ENCODE results near the gene ZNF511.
"Not testable (repeated sequence)": the region's sequence is repeated elsewhere in the genome, so short reads cannot be mapped to it uniquely, and the experiment has no call there.

Gene ZNF511, protein sequence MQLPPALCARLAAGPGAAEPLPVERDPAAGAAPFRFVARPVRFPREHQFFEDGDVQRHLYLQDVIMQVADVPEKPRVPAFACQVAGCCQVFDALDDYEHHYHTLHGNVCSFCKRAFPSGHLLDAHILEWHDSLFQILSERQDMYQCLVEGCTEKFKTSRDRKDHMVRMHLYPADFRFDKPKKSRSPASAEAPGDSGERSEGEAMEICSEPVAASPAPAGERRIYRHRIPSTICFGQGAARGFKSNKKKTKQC

DNA sequence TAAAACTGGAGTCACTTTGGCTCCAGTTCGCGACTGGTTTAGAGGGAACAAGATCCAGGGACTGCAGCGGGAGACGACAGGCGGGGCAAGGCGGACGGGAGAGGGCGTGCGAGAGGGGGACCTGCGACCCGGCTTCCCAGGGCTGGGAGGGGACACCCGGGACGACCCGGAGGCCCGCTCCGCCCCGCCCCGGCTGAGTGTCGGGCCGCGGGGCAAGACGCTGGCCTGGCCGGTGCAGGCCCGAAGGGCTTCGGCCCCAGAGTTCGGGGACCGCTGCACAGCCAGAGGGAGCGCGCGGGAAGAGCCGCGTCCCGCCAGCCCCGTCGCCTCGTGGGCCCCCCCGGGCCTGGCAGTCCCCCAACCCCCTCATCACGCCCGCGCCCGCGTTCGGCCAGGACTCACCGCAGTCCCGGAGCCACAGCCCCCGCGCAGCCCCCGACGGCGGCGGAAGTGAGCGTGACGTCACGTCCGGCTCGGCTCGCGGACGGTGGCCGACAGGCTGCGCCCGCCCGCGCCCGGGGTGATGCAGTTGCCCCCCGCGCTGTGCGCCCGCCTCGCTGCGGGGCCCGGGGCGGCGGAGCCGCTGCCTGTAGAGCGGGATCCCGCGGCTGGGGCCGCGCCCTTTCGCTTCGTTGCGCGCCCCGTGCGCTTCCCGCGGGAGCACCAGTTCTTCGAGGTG lies at the start of gene ZNF511, which contains the start of gene TUBGCP2:
Gene ZNF511, plus strand, starts transcription at position 494 of the 679 bp plus-strand sequence. Its CDS starts 30 bp downstream, at position 524.
Gene TUBGCP2, minus strand, starts transcription at position 452 of the 679 bp plus-strand sequence. CDS start 5,931 bp downstream, outside the sequence.
- peak; percentile 80 to 88 (median 84) for DNase-seq (ENCODE audit: low read depth in 3 of 3)

DNA sequence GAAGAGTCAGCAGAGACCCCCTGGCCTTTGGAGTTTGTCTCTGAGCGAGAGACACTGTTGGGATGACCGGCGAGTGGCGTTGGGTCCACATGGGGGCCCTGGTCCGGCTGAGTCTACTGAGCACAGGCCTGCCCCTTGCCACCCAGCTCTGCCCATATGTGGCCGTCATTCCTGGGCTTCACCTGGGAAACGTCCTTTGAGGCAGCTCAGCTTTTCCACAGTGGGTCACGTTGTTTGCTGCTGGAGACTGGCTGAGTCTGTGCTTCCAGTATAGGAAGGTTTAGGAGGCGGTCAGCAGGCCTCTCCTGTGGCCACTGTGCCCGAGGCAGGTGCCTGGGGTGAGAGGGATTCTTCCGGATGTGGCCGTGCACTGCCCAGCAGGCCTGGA lies 49.1 kb upstream of the ZNF511 start:
- no peak for DNase-seq (ENCODE audit: low read depth in 3 of 3)

DNA sequence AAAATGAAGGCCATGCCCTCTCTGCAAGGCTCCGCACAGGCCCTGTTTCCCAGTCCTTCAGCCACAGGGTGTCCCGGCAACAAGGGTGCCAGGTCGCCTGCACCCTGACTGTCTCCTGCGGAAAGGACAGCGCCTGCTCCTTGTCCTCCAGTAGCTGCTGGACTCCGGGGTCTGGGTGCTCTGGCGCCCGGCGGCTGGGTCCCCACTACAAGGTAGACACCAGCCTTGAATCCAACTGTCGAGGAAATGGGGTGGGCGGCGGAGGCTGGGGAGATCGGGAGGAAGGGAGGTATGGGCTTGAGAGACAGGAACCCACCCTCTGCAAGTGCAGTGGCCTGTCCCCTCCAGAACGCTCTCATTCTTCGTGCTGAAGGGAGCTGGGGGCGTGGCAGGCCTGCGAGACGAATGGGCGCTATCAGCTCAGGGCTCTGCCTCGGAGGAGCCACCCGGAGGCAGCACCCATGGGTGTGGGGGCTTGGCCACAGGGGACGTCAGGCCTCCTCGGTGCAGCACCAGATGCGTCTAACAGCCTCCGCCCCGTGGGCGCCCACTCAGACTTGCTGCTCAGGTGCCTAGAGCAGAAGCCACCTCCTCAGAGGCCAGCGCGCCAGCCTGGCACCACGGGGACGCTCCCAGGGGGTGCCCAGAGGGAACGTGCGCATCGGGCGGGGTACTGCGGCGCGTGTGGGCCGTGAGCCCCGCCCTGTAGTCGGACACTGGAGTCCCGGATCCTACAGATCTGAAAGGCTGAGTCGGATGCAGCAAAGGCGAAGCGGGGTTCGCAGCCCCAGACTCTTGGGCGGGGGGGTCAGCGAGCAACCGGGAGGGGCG lies 47.6 kb upstream of the ZNF511 start:
- peak in 1 of 3 experiments; percentile 38 for DNase-seq (ENCODE audit: low read depth in 3 of 3)

DNA sequence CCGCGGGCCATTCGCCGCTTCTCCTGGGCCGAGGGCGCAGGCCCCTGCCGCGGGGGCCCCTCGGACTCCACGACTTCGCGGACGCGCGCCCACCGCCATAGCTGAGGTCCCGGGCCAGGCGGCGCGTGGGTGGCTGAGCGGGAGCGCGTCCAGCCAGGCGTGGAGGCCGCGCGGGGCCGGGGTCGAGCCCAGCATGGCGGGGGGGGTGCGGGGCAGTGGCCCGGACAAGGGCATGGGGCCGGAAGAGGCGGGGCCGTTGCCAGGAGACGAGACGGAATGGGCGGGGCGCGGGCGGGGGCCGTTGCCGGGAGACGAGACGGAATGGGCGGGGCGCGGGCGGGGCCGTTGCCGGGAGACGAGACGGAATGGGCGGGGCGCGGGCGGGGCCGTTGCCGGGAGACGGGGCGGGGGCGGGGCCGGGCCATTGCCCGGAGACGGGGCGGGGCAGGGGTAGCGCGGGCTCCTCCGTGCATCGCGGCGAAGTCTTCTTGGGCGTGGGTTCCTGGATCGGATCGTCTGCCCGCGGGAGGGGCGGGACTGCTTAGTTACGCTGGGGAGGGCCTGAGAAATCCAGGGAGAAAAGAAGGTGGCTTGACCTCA lies 46.9 kb upstream of the ZNF511 start:
- peak; percentile 68 to 76 (median 70) for DNase-seq (ENCODE audit: low read depth in 3 of 3)

DNA sequence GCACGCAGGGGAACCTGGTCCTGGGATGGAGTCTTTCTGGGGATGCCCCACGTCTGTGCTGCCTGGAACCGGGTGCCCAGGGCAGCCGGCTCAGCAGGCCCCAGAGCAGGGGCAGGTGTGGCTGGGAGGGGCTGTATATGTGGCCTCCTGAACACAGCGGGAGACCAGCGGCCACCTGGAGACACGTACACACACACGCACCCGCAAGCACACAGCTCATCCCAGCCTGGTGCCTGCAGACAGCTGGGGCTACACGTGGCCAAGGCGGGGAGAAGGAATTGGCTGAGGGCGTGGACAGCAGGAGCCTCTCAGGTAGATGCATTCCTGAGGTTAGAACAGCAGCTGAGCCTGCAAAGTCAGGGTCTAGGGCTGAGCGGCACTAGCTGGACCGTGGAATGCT lies 46.0 kb upstream of the ZNF511 start:
- no peak for DNase-seq (ENCODE audit: low read depth in 3 of 3)

DNA sequence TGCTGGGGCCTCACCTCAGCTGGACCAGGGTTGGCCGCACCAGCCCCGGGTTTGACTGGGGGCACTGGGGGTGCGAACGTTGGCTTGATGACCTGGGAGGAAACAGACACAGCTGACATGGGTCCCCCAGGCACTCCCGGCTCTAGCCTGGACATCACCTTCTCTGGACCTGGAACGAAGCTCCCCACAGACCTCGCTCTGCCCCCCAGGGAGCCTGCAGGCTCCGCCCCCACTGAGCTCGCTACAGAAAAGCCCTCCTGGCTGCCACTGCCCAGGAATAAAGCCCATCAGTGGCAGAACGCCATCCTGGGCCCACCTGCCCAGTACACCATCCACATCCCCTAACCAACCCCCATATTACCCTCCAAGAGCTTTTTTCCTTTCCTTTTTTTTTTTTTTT lies 45.0 kb upstream of the ZNF511 start:
- DNase-seq (ENCODE audit: low read depth in 3 of 3), result no peak

DNA sequence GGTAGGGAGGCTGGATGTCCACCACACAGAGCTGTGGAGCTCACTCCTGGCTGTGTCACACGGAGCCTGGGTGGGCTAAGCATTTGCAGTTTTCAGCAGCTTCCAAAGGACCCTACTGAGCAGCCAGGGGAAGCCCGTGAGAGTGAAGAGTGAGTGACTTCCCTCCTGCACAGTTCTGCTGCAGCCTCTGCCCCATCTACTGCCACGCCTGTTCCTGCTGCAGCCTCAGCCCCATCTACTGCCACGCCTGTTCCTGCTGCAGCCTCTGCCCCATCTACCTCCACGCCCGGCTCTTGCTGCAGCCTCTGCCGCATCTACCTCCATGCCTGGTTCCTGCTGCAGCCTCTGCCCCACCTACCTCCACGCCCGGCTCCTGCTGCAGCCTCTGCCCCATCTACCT lies 44.3 kb upstream of the ZNF511 start:
- DNase-seq (ENCODE audit: low read depth in 3 of 3), result no peak

DNA sequence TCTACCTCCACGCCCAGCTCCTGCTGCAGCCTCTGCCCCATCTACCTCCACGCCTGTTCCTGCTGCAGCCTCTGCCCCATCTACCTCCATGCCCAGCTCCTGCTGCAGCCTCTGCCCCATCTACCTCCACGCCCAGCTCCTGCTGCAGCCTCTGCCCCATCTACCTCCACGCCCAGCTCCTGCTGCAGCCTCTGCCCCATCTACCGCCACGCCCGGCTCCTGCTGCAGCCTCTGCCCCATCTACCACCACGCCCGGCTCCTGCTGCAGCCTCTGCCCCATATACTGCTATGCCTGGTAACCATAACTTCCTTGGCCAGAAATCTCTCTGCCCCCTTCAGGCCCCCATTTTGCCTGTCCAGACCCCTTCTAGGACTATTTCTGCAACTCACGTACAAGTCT lies 43.7 kb upstream of the ZNF511 start:
- DNase-seq (ENCODE audit: low read depth in 3 of 3), result not testable (repeated sequence)

DNA sequence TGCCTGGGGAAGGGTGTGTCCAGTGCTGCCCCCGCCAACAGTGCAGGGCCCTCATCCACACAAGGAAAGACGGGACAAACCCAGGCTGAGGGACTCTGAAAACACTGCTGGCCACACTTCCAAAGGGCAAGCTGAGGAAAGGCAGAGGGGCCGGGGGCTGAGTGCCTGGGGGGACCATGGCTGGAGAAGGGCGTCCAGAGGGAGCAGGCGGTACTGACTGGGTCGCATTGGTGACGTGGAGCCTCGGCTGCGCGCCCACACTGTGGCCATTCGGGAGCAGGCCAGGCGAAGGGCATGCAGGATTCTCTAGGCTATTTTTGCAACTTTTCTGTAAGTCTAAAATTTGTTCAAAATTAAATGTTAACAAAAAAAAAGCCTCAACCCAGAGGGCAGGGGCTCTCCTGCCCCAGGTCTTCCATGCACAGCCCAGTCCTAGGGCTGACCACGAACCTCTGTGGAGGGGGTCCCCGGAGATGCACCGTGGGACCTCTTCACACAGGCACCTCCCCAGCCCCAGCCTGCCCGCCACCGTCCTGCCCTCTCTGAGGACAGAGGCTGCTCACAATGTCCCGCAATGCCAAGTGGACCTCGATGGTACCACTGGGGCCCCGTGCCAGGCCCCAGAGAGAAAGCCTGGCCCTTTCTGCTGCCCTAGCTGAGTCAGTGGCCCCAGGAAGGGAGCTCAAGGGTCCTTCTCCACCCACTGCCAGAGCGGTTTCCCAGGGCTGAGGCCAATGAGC lies 42.5 kb upstream of the ZNF511 start:
- no peak for DNase-seq (ENCODE audit: low read depth in 3 of 3)

DNA sequence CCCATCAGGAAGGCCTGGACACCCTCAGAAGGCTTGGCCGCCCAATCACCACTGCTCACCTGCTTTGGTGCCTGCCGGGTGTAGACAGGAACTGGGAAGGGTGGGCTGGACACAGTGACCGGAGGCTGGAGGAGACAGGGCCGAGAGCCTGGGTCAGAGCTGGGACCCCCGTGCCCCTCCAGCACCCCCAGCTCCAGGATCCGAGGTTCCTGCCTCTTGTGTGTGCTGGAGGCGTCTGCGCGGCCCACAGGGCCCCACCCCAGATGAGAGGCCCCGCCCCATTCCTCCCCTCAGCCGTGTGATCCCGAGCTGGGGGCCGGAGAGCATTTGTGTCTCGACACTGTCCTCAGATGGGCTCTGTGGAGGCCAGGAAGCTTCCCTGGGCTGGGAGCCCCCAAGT lies 41.4 kb upstream of the ZNF511 start:
- DNase-seq (ENCODE audit: low read depth in 3 of 3), result no peak

DNA sequence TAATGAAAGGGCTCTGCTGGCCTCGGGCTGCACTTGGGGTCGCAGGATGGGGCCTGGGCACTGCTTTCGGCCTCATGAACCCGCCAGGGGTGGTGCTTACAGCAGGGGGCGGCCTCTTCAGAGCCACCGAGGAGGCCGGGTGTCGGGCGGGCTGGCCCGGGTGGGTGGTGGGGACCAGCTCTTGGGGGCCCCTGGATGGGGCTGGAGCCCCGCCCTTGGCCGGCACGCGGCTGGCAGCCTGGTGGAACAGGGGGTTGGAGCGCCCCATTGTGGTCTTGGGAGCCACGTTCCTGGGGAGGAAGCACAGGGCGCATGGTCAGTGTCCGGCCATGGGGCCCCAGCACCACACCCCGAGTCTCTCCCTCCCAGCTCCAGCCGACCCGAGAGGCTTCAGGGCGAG lies 40.9 kb upstream of the ZNF511 start:
- DNase-seq (ENCODE audit: low read depth in 3 of 3), result no peak

DNA sequence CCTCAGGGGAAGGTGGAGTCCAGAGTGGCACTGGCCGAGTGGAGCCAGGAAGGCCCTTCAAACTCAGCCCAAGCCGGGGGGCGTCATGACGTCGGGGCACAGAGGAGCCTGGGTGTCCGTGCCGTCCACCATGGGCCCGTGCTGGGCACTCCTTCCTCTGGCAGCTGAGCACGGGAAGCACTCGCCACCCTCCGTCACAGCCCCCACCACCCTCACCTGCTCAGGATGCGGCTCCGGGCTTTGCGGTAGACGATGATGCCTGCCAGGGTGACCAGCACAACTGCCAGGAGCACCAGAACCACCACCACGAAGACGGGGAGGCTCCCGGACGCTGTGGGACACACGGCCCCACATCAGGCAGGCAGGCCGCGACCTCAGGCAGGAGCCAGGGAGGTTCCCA lies 40.2 kb upstream of the ZNF511 start:
- DNase-seq (ENCODE audit: low read depth in 3 of 3), result no peak

DNA sequence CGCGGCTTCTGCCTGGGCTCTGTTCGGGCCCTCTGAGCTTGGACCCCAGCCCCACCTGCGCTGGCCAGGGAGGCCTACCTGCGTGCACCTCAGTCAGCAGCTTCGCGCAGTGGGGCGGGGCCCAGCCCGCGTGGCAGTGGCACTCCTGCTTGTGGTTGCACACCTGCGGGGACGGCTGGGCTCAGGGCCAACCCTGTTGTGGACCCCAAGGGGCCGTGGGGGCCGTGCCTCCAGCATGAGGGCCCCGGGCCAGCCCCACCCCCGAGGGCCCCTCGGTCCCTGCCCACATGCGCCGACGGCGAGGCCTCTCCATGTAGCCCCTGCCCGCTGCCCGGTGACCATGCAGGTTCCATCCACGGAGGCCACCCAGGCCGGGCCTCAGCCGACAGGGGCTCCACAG lies 39.3 kb upstream of the ZNF511 start:
- DNase-seq (ENCODE audit: low read depth in 3 of 3), result no peak

DNA sequence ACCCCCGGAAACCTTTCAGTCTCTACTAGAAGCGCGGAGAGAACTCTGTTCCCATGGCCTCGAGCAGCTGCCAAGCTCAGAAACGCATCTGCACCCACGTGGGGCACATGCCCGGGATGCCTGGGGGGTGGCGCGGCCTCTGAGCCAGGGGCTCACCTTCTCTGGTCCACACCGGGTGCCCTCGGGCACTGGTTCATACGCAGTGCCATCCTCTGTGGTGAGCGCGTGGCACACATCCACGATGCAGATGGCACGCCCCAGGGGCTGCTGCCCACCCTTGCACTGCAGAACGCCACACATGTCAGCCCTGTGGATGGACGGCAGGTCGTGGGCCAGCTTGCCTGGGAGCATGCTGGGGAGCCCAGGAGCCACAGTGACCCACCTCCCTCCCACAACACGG lies 38.5 kb upstream of the ZNF511 start:
- DNase-seq (ENCODE audit: low read depth in 3 of 3), result no peak

DNA sequence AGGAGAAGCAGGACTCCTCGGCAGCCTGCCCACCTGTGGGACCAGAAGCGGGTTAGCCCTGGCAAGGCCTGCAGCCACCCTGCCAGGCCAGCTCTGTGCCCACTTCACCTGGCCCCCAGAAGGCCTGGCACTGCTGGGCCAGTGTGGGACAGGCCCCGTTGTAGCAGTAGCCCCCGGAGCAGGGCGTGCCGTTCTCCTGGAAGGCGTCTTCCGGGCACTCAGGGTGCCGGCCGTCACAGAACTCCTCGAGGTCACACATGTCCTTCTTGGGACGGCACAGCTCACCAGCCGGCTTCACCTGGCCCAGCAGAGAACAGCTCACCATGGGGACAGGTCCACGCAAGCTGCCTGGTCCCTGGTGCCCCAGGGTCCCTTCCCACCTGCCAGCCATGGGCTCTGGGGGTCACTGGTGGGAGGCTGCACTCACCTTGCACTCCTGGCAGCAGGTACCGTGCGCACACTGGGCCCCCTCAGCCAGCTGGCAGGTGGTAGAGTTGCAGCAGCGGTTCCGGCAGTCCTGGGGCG lies 37.9 kb upstream of the ZNF511 start:
- no peak for DNase-seq (ENCODE audit: low read depth in 3 of 3)

DNA sequence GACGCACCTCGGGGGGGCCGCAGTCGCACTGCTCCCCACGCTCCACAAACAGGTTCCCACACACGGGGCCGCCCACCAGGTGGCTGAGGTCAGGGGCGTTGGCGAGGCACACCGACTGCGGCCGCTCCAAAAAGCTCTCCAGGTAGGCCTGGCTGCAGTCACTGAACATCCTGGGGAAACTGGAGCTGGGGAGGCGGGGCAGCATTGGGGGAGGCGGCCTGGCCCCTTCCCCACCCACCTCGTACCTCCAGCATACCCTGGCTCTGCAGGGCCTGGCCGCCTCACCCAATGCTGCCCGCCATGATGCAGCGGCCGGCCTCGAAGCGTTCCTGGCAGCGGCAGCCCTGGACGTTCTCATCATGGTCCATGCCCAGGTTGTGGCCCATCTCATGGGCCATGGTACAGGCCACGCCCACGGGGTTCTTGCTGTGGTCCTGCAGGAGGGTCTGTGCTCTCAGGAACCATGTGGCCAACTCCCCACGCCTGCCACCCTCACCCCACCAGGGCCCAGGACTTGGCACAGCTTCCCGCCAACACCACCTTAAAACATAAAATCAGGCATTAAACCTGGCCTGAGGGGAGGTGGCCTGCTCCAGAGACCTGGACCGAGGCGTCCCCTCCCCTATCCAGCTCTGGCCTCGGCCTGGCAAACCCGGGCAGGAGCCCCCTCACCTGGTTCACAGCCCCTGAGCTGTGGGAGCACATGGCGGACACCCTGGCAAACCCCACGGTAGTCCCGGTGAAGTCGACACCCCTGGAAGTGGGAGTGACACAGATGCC lies 37.0 kb upstream of the ZNF511 start:
- no peak for DNase-seq (ENCODE audit: low read depth in 3 of 3)

DNA sequence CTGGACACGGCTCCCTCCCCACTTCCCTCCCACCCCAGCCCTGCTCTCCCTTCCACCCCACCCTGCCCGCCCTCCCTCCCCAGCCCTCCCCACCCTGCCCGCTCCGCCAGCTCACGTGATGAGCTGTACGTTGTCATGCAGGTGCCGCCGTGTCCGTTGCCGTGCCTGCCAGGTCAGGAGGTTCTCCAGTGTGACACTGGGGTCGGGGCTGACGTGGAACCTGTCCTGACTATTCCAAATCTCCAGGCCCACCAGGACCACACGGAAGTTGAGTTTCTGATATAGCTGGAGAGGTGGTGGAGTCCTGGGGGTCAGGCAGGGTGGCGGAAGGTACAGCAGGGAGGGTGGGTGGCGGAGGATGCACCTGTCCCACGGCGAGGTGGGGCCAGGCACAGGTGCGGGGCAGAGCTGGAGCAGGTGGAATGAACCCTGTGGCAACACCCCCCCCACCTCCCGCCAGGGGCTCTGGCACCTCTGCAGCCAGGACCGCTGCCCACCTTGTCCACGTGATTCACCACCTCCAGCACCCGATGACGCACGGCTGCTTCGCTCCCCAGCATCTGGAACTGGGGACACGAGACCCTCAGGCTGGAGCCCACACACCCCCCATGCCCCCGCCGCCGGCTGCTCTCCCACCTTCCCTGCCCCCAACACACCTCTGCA lies 36.3 kb upstream of the ZNF511 start:
- no peak for DNase-seq (ENCODE audit: low read depth in 3 of 3)

DNA sequence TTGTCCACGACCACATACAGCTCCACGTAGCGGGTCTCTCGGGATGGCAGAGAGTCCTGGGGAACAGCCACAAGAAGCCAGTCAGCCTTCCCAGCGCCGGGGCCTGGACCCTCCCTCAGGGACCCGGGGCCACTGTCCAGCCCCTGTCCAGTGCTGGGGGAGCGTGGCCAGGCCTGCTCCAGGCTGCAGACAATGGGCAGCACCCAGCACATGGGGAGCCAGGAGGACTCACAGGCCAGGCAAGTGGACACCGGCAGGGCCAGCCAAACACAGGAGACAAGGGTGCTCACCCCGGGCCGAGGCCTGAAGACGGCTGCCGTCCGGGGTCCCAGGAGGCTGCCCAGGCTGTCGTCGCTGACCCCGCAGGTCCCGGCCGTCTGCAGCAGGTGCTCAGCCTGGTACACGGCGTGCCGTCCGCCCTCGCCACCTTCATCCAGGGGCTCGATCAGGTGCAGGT lies 35.7 kb upstream of the ZNF511 start:
- no peak for DNase-seq (ENCODE audit: low read depth in 3 of 3)

DNA sequence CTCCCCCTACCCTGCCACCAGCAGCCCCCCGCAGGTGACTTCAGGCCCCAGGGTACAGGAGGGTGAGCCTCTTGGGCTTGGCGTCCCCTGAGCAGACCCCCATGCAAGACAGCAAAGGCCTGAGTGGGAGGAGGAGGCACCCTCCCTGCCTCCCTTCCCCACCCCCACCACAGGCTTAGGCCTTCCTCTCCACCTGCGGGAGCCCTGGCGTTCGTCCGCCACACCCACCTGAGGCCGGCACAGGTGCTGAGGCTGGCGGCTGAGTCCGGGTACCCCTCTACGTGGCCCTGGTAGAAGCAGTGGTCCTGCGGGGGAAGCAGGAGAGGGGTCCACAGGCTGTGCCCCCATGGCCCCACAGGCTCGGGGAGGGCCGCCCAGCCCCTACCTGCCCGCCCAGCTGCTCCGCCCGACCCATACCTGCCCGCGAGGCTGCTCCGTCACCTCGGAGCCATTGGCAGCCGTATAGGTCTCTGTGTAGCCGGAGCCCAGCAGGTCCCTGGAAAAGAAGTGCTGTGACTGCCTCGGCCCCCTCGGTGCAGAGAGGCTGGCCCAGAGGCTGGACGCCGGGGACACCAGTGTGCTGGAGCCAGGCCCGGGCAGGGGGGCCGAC lies 35.1 kb upstream of the ZNF511 start:
- DNase-seq (ENCODE audit: low read depth in 3 of 3), result no peak

Measured in stimulated activated CD4-positive, alpha-beta T cell treated with anti-CD3 and anti-CD28 coated beads, TNF-alpha, amount 100 ng/mL, for 4 hours (primary cell).